Measurements from ENCODE around the gene RADIL. TPM values are rescaled to one million over a fixed set of nuclear protein-coding genes. Genes with fewer than 3 reads are reported as not detected.

Gene RADIL
- total and polyA plus RNA-seq, 2 of the 13 experiments (the other 11 are each of a cell fraction or from before 2014, with no cell fraction given), result 0.05 to 0.09 TPM

GRCh38 chr7:4837803-4838625 is 45.5 kb downstream of the RADIL start:
- 62% methylated on average over 16 of the region's 30 CpGs for WGBS (ENCODE audit: low lambda C conversion rate)
- Histone ChIP-seq H3K4me2 (ENCODE audit: low read depth, low read length) (no peak overlapping the region), H3K27me3 (ENCODE audit: control insufficient read depth in 1 of 2, insufficient read depth in 2 of 2, low read length in 2 of 2) (peaks cover 4 to 27% of the 10 kb centered on the region in 2 experiments), H3K36me3 (replicated peaks in 1 of 2; ENCODE audit: control insufficient read depth in 1 of 2, insufficient read depth in 2 of 2, low read length in 2 of 2) (no peaks in the 10 kb centered on the region), H3K79me2 (ENCODE audit: insufficient read depth, low read length) (no peaks in the 10 kb centered on the region), H4K20me1 (ENCODE audit: insufficient read depth, low read length) (no peaks in the 10 kb centered on the region), H3K4me3 (replicated peaks in 1 of 3; ENCODE audit: insufficient read depth in 1 of 3, low read depth in 2 of 3, low read length in 3 of 3) (no peak overlapping the region), H3K9me3 (ENCODE audit: low read length) (no peaks in the 10 kb centered on the region), H3K9ac (ENCODE audit: insufficient read depth, low read depth, low read length) (no peak overlapping the region), H3K27ac (ENCODE audit: extremely low read length, insufficient read depth, low read length) (no peak overlapping the region), H3K4me1 (ENCODE audit: insufficient read depth, low read length) (peaks cover 24% of the 10 kb centered on the region), H2AFZ (ENCODE audit: low read length) (no peak overlapping the region)
- DNase-seq (ENCODE audit: low spot score), result no peak
- intact Hi-C loops (cut with micrococcal nuclease; ENCODE audit: unreplicated experiment) (no loop called here), in situ Hi-C loops (cut with HindIII; ENCODE audit: extremely low pct_ligation_motif_present, low pct_unique_long_range_greater_than_20kb) (no loop called here)
- ChIA-PET POLR2A (no interaction called here), CTCF (ENCODE audit: low intra/inter-chr PET ratio, low total read pairs) (no interaction called here)
- TF ChIP-seq ZNF792 (CRISPR knock-in tag; IDR thresholded peaks at IDR 0.05) (no peak), ZNF460 (CRISPR knock-in tag; IDR thresholded peaks at IDR 0.05; ENCODE audit: borderline replicate concordance) (no peak), ZNF253 (CRISPR knock-in tag; IDR thresholded peaks at IDR 0.05; ENCODE audit: borderline replicate concordance) (no peak), WIZ (CRISPR knock-in tag; IDR thresholded peaks at IDR 0.05) (no peak)
- TF ChIP-seq, protein P1, sequence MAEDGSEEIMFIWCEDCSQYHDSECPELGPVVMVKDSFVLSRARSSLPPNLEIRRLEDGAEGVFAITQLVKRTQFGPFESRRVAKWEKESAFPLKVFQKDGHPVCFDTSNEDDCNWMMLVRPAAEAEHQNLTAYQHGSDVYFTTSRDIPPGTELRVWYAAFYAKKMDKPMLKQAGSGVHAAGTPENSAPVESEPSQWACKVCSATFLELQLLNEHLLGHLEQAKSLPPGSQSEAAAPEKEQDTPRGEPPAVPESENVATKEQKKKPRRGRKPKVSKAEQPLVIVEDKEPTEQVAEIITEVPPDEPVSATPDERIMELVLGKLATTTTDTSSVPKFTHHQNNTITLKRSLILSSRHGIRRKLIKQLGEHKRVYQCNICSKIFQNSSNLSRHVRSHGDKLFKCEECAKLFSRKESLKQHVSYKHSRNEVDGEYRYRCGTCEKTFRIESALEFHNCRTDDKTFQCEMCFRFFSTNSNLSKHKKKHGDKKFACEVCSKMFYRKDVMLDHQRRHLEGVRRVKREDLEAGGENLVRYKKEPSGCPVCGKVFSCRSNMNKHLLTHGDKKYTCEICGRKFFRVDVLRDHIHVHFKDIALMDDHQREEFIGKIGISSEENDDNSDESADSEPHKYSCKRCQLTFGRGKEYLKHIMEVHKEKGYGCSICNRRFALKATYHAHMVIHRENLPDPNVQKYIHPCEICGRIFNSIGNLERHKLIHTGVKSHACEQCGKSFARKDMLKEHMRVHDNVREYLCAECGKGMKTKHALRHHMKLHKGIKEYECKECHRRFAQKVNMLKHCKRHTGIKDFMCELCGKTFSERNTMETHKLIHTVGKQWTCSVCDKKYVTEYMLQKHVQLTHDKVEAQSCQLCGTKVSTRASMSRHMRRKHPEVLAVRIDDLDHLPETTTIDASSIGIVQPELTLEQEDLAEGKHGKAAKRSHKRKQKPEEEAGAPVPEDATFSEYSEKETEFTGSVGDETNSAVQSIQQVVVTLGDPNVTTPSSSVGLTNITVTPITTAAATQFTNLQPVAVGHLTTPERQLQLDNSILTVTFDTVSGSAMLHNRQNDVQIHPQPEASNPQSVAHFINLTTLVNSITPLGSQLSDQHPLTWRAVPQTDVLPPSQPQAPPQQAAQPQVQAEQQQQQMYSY (CRISPR knock-in tag; IDR thresholded peaks at IDR 0.05), result no peak
- BruUV-seq (replicated peaks), result no TSS peak
- peak; percentile 37 for ATAC-seq
- FAIRE-seq, result no peak
